Peyer's patch (tissue), 4 donors: Measurements from ENCODE around the gene PRR7. TPM values are rescaled to one million over a fixed set of nuclear protein-coding genes. Genes with fewer than 3 reads are reported as not detected.

Experiments
- DNase-seq, 3 donors: peaks; one replicate each; pipeline ENCODE4 v3.0.0-alpha.2; 2017 to 2019
- H3K27ac ChIP-seq, 4 donors: fragments of 200-600 bp; sonication (generic); one replicate each; pipeline ENCODE4 v1.5.1; 2016 to 2019
- H3K27me3 ChIP-seq, 2 donors: fragments of 200-600 bp; sonication (generic); one replicate each; pipeline ENCODE4 v1.5.1; 2019
- H3K36me3 ChIP-seq, 3 donors: fragments of 200-600 bp; sonication (generic); one replicate each; pipeline ENCODE4 v1.5.1; 2016 to 2019
- H3K4me1 ChIP-seq, 4 donors: fragments of 200-600 bp; sonication (generic); one replicate each; pipeline ENCODE4 v1.5.1; 2016 to 2019
- H3K4me3 ChIP-seq, 4 donors: fragments of 200-600 bp; sonication (generic); 1 replicate in 3 of 4; 2 replicates in 1 of 4; pipeline ENCODE4 v1.5.1; 2016 to 2019; ENCODE audit warnings: mild to moderate bottlenecking in 1 of 4
- H3K9me3 ChIP-seq, 4 donors: fragments of 200-600 bp; sonication (generic); one replicate each; pipeline ENCODE4 v1.5.1; 2016 to 2019; ENCODE audit warnings: mild to moderate bottlenecking in 1 of 4
- POLR2A ChIP-seq, 2 donors: fragments of 450-650 bp; IDR thresholded peaks; one replicate each; pipeline ENCODE4 v1.5.1; 2017; ENCODE audit warnings: antibody characterized with exemption in 2 of 2, mild to moderate bottlenecking in 2 of 2, moderate library complexity in 2 of 2
- total RNA-seq, 4 donors: library from RNA; depleted of rRNA; stranded (reverse); fragments of >200 nt; gene quantifications; one replicate each; pipeline ENCODE4 v1.1.0, GENCODE V29; 2016
- TF ChIP-seq, protein P1 (sequence below), 6 experiments: fragments of 450-650 bp in 4 of 6; fragments of 200-600 bp in 2 of 6; sonication (generic) in 1 of 6; IDR thresholded peaks; one replicate each; pipeline ENCODE4 v1.5.1; 2017 to 2019; ENCODE audit warnings: antibody characterized with exemption in 6 of 6, mild to moderate bottlenecking in 3 of 6, moderate library complexity in 1 of 6

PRR7 gene
- total RNA-seq, 4 donors from 2014 or later: 0.70 to 2.2 (median 1.9) TPM; not detected in 1

DNA sequence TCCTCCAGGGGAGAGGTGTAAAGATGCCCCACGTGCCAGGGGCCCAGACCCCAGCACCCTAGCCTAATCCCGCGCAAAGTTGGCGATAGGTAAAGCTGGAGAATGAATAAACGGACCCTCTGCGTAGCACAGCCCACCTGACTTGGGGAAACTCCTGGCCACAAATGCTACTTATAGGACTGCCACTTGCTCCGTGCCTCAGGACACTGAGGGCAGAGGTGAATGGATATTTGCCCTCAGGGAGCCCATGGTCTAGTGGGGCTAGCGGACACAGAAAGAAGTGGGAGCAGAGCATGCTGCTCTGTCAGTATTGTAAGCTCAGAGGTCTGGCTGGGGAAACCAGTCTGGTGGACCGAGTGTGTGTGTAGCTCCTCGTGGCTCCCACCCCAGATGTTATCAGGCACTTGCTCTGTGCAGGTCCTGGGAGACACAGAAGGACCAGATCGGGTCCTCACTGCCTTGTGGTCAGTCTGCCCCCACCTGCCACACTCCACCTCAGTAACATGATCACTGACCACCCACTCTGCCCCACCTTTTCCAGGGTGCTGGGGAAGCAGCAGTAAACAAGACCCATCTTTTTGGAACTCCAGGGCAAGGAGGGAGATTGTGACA is 19.3 kb upstream of the PRR7 start:
- TF ChIP-seq POLR2A (IDR thresholded peaks at IDR 0.05): no peak
- TF ChIP-seq, protein P1, sequence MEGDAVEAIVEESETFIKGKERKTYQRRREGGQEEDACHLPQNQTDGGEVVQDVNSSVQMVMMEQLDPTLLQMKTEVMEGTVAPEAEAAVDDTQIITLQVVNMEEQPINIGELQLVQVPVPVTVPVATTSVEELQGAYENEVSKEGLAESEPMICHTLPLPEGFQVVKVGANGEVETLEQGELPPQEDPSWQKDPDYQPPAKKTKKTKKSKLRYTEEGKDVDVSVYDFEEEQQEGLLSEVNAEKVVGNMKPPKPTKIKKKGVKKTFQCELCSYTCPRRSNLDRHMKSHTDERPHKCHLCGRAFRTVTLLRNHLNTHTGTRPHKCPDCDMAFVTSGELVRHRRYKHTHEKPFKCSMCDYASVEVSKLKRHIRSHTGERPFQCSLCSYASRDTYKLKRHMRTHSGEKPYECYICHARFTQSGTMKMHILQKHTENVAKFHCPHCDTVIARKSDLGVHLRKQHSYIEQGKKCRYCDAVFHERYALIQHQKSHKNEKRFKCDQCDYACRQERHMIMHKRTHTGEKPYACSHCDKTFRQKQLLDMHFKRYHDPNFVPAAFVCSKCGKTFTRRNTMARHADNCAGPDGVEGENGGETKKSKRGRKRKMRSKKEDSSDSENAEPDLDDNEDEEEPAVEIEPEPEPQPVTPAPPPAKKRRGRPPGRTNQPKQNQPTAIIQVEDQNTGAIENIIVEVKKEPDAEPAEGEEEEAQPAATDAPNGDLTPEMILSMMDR (IDR thresholded peaks at IDR 0.05): no peak
- peak overlapping the region; percentile 74 to 93 (median 90) for H3K4me3 ChIP-seq
- DNase-seq: peak in 1 of 3 donors; percentile 56
- H3K36me3 ChIP-seq: peaks cover 0 to 21% (median 0%) of the 10 kb centered on the region in 3 donors
- peak overlapping the region; percentile 92 to 98 (median 94) for H3K27ac ChIP-seq
- no peaks in the 10 kb centered on the region for H3K9me3 ChIP-seq
- no peaks in the 10 kb centered on the region for H3K27me3 ChIP-seq
- H3K4me1 ChIP-seq: peaks cover 0 to 50% (median 39%) of the 10 kb centered on the region in 4 donors

DNA sequence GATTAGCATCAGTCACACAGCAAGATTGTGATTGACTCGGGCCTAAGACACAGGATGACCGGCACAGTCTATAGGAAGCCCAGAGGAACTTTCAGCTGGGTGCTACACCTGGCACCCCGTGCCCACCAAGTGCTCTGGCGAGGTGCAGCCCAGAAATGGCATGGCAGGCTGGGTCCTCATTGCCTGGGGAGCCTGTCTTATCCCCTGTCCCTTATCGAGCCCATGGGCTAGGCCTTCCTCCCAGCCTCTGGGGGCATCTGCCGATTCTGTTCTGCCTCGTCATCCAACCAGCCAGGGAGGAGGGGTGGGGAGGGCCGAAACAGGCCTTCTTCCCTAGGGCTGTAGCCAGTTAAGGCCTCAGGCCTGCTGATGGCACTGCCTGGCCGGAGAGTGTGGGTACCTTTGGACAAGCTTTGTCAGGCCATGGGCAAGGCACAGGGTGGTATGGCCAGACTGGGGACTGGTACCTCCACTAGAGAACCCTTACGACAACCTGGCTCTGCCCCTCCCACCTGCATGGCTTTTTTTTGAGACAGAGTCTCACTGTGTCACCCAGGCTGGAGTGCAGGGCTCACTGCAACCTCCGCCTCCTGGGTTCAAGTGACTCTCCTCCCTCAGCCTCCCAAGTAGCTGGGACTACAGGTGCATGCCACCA is 18.6 kb upstream of the PRR7 start:
- H3K4me1 ChIP-seq: peaks cover 0 to 57% (median 46%) of the 10 kb centered on the region in 4 donors
- TF ChIP-seq, protein P1 (IDR thresholded peaks at IDR 0.05): no peak
- TF ChIP-seq POLR2A (IDR thresholded peaks at IDR 0.05): no peak
- H3K4me3 ChIP-seq: peak overlapping the region; percentile 74 to 93 (median 90)
- H3K27me3 ChIP-seq: no peaks in the 10 kb centered on the region
- DNase-seq: peak in 1 of 3 donors; percentile 50
- peak overlapping the region; percentile 92 to 98 (median 94) for H3K27ac ChIP-seq
- H3K36me3 ChIP-seq: peaks cover 0 to 28% (median 0%) of the 10 kb centered on the region in 3 donors
- no peaks in the 10 kb centered on the region for H3K9me3 ChIP-seq

DNA sequence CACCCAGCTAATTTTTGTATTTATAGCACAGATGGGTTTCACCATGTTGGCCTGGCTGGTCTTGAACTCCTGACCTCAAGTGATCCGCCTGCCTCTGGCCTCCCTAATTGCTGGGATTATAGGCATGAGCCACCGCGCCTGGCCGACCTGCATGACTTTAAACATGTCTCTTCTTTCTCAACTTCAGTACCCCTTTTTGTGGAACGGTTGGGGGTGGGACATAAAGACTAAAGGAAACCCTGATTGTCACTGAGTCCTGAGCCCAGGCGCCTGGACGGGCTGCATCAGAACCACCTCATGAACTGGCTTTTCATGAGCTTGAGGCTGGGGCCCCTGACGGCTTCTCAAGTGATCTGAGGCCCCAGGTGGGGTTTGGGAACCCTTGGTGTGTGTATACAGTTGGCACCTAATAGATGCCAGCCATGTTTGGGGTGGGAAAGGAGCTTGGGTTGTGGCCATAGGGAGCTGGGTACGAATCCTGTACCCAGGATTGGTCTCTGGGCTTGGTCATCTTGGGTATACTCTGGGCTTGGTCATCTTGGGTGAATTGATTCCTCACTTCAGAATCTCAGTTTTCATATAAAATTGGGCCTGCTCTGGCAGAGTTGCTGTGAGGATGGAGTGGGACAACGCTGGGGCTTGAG is 17.9 kb upstream of the PRR7 start:
- Histone ChIP-seq H3K4me3 (peak overlapping the region in 3 of 4 donors; percentile 9 to 92 (median 74)), H3K4me1 (peaks cover 0 to 64% (median 46%) of the 10 kb centered on the region in 4 donors)
- DNase-seq: no peak

DNA sequence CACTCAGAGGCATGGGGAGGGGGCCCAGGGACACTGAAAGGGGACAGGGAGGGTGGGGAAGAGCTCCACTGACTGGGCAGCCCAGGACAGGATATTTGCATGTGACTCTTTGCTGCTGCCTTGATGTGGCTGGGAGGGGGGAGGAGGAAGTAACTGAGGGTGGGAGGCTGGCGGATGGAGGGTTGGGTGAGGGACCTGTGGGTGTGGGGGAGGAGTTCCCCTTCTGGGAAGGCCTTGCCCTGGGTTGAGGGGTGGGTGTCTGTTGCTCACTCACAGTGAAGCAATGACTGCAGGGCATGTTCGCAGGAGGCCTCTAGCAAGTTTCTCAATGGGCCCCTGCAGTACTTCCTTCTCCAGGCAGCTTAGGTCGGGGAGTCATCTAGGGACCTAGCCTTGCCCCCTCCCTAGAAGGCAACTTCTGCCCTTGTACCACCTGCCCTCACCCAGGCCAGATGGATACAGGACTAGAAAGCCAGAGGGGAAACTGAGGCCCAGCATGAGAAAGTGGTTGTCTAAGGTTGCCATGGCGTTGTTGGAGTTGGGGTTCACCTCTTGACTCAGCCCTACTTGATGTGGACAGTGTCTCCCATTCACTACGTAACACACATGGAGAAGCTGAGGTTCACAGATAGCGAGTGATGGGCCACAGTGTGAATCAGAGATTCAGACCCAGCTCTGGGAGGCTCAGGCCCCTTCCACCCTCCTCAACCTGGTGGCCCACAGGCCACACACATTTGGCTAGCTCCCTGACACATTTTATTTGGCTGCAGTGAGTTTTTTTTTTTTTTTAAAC is 17.2 kb upstream of the PRR7 start:
- peak; percentile 55 to 93 (median 91) for DNase-seq
- H3K27ac ChIP-seq: peak overlapping the region; percentile 50 to 98 (median 94)
- H3K4me1 ChIP-seq: peaks cover 0 to 69% (median 46%) of the 10 kb centered on the region in 4 donors
- peak overlapping the region in 3 of 4 donors; percentile 9 to 92 (median 74) for H3K4me3 ChIP-seq
- H3K36me3 ChIP-seq: peaks cover 0 to 42% (median 0%) of the 10 kb centered on the region in 3 donors
- TF ChIP-seq, protein P1 (IDR thresholded peaks at IDR 0.05): no peak
- TF ChIP-seq POLR2A (IDR thresholded peaks at IDR 0.05): no peak
- H3K27me3 ChIP-seq: no peaks in the 10 kb centered on the region
- H3K9me3 ChIP-seq: no peaks in the 10 kb centered on the region

More for the DNA sequence above, 17.9 kb upstream of the PRR7 start:
- Histone ChIP-seq H3K27me3 (no peaks in the 10 kb centered on the region), H3K27ac (peak overlapping the region; percentile 92 to 98 (median 94)), H3K36me3 (peaks cover 0 to 35% (median 0%) of the 10 kb centered on the region in 3 donors), H3K9me3 (no peaks in the 10 kb centered on the region)
- TF ChIP-seq, protein P1 (IDR thresholded peaks at IDR 0.05): no peak
- no peak for TF ChIP-seq POLR2A (IDR thresholded peaks at IDR 0.05)
